ENCODE measurements around the gene SSH3. TPM values are rescaled to one million over a fixed set of nuclear protein-coding genes. Genes with fewer than 3 reads are reported as not detected.

The SSH3 gene
- total and polyA plus RNA-seq, 2 of the 4 experiments (the other 2 are of a cell fraction) = 7.3 to 26.7 TPM

GRCh38 chr11:67299471-67300191, 3.7 kb upstream of the SSH3 start:
- Histone ChIP-seq H4K8ac (ENCODE audit: low read depth in 2 of 2, low read length in 2 of 2) (no peak overlapping the region), H2BK15ac (ENCODE audit: low read depth, low read length) (no peak overlapping the region), H3K23ac (ENCODE audit: low read depth, low read length) (no peak overlapping the region), H3K36me3 (ENCODE audit: control insufficient read depth, insufficient read depth, low read length) (peaks cover 40% of the 10 kb centered on the region), H4K5ac (ENCODE audit: low read depth, low read length) (no peak overlapping the region), H3K4me2 (ENCODE audit: low read depth, low read length) (no peak overlapping the region), H3K4ac (ENCODE audit: low read depth, low read length) (no peak overlapping the region), H3K4me1 (ENCODE audit: control insufficient read depth, insufficient read depth, low read length) (peaks cover 15% of the 10 kb centered on the region), H3K9ac (ENCODE audit: low read depth, low read length) (no peak overlapping the region), H2AFZ (replicated peaks; ENCODE audit: low read length, poor library complexity) (no peak overlapping the region), H2BK5ac (ENCODE audit: low read depth, low read length, poor library complexity, severe bottlenecking) (no peak overlapping the region), H2BK20ac (ENCODE audit: low read depth, low read length) (no peak overlapping the region), H3K4me3 (ENCODE audit: insufficient read depth, low read depth, low read length) (no peak overlapping the region), H3K27me3 (ENCODE audit: control insufficient read depth, insufficient read depth, low read length) (no peaks in the 10 kb centered on the region), H2AK9ac (replicated peaks; ENCODE audit: low read depth, low read length, poor library complexity) (peak overlapping the region; percentile 42), H3K79me1 (ENCODE audit: low read depth in 1 of 2, low read length in 2 of 2) (peaks cover 6 to 48% of the 10 kb centered on the region in 2 experiments), H3K9me1 (ENCODE audit: insufficient read depth, low read length) (peaks cover 3% of the 10 kb centered on the region), H2AK5ac (ENCODE audit: low read depth, low read length) (no peak overlapping the region), H3K9me3 (ENCODE audit: control insufficient read depth, insufficient read depth, low read length) (peaks cover 2% of the 10 kb centered on the region; the same call in 1 of the 2 replicates), H3K18ac (ENCODE audit: low read depth, low read length) (no peak overlapping the region), H4K20me1 (ENCODE audit: insufficient read depth, low read length) (peaks cover 4% of the 10 kb centered on the region), H4K91ac (ENCODE audit: insufficient read depth, low read depth, low read length) (no peak overlapping the region), H3K56ac (ENCODE audit: extremely low read depth, insufficient read depth, low read length) (no peak overlapping the region), H3K14ac (replicated peaks; ENCODE audit: low read depth, low read length) (no peak overlapping the region), H3K27ac (ENCODE audit: insufficient read depth, low read length) (no peak overlapping the region), H2BK120ac (ENCODE audit: low read depth, low read length) (no peak overlapping the region)
- dilution Hi-C loops (cut with HindIII; ENCODE audit: low sequenced_read_pairs, unreplicated experiment) (no loop called here), in situ Hi-C loops (cut with MboI; ENCODE audit: low sequenced_read_pairs) (no loop called here), intact Hi-C loops (cut with micrococcal nuclease) (no loop called here)
- ATAC-seq (ENCODE audit: low read depth) (no peak), DNase-seq (no peak)
- no TSS peak for BruUV-seq (replicated peaks)
- TF ChIP-seq ELK1 (IDR thresholded peaks at IDR 0.05; ENCODE audit: borderline replicate concordance, low read depth, low read length) (no peak), USF2 (IDR thresholded peaks at IDR 0.05; ENCODE audit: low read depth, low read length) (no peak), SMC3 (IDR thresholded peaks at IDR 0.05; ENCODE audit: low read depth, low read length) (no peak)
- ChIA-PET POLR2A (ENCODE audit: unreplicated experiment) (no interaction called here), CTCF (no interaction called here)
- 100% methylated on average over 8 of the region's 29 CpGs; no CpG with 5 or more reads in 1 of the 2 experiments for WGBS, 2 experiments (ENCODE audit: extremely low coverage in 2 of 2, insufficient read length in 1 of 2)
